Testis (tissue), 3 donors: ENCODE measurements around the gene GATA1. TPM values are rescaled to one million over a fixed set of nuclear protein-coding genes. Genes with fewer than 3 reads are reported as not detected.

ENCODE experiments used
- DNase-seq: peaks from one replicate; pipeline ENCODE4 v3.0.0-alpha.2; 2019
- H3K27ac ChIP-seq, 2 donors: fragments of 200-600 bp; sonication (generic); one replicate each; pipeline ENCODE4 v1.5.1; 2019
- H3K27me3 ChIP-seq: fragments of 200-600 bp; sonication (generic); one replicate; pipeline ENCODE4 v1.5.1; 2019
- H3K36me3 ChIP-seq: fragments of 200-600 bp; sonication (generic); one replicate; pipeline ENCODE4 v1.5.1; 2017; ENCODE audit warnings: low read depth; ENCODE audit errors: missing control alignments
- H3K4me1 ChIP-seq: fragments of 200-600 bp; sonication (generic); one replicate; pipeline ENCODE4 v1.5.1; 2019
- H3K4me3 ChIP-seq, 2 donors: fragments of 200-600 bp; sonication (generic); one replicate each; pipeline ENCODE4 v1.5.1; 2017 to 2019
- H3K9me3 ChIP-seq: fragments of 200-600 bp; sonication (generic); one replicate; pipeline ENCODE4 v1.5.1; 2017
- POLR2A ChIP-seq: fragments of 450-650 bp; IDR thresholded peaks from one replicate; pipeline ENCODE4 v1.6.1; 2017; ENCODE audit warnings: antibody characterized with exemption, mild to moderate bottlenecking, moderate library complexity
- WGBS, 2 donors: methylation state at CpG; one replicate each; pipeline ENCODE4 v1.1.5; 2018; 5-methylcytosine and 5-hydroxymethylcytosine counted together
- intact Hi-C: fragments of 100-400 bp; cut with DNase I; formaldehyde crosslinking; loops from one replicate; pipeline ENCODE4 v1.15.1; 2023; ENCODE audit warnings: low total_unique reads
- polyA plus RNA-seq: library from polyadenylated mRNA; stranded (reverse); fragments of 350-450 nt; fragmentation: Illumina TruSeq; extraction: RNeasy Lipid Tissue Mini Kit (QIAGEN cat#74804); gene quantifications from one replicate; pipeline ENCODE4 v1.2.3, GENCODE V29; 2014; ENCODE audit warnings: low read depth, low replicate concordance; ENCODE audit not compliant: insufficient read depth
- total RNA-seq, 2 donors: library from RNA; depleted of rRNA; stranded (reverse); fragments of >200 nt; gene quantifications; one replicate each; pipeline ENCODE4 v1.2.3, GENCODE V29; 2016
- TF ChIP-seq, protein P1 (sequence below), 3 experiments: fragments of 450-650 bp in 2 of 3; fragments of 200-600 bp in 1 of 3; sonication (generic) in 1 of 3; IDR thresholded peaks; one replicate each; pipeline ENCODE4 v1.5.1; 2016 to 2019; ENCODE audit warnings: antibody characterized with exemption in 3 of 3, mild to moderate bottlenecking in 2 of 3, moderate library complexity in 1 of 3

Gene GATA1
- total and polyA plus RNA-seq, 3 donors from 2014 or later = 0.24 to 1.3 TPM; not detected in 1

- no peak overlapping the region for H3K27ac ChIP-seq
- H3K36me3 ChIP-seq = no peaks in the 10 kb centered on the region
- intact Hi-C loops = no loop called here
- H3K9me3 ChIP-seq = no peaks in the 10 kb centered on the region
- no peak for DNase-seq
- H3K27me3 ChIP-seq = no peaks in the 10 kb centered on the region
- no peaks in the 10 kb centered on the region for H3K4me1 ChIP-seq
- TF ChIP-seq, protein P1, sequence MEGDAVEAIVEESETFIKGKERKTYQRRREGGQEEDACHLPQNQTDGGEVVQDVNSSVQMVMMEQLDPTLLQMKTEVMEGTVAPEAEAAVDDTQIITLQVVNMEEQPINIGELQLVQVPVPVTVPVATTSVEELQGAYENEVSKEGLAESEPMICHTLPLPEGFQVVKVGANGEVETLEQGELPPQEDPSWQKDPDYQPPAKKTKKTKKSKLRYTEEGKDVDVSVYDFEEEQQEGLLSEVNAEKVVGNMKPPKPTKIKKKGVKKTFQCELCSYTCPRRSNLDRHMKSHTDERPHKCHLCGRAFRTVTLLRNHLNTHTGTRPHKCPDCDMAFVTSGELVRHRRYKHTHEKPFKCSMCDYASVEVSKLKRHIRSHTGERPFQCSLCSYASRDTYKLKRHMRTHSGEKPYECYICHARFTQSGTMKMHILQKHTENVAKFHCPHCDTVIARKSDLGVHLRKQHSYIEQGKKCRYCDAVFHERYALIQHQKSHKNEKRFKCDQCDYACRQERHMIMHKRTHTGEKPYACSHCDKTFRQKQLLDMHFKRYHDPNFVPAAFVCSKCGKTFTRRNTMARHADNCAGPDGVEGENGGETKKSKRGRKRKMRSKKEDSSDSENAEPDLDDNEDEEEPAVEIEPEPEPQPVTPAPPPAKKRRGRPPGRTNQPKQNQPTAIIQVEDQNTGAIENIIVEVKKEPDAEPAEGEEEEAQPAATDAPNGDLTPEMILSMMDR (IDR thresholded peaks at IDR 0.05) = no peak
- TF ChIP-seq POLR2A = no peak
- WGBS, 2 donors = 73 to 88% methylated on average over 6 of the region's 6 CpGs
- no peak overlapping the region for H3K4me3 ChIP-seq
Observed at GRCh38 chrX:48786825-48787504, 575 bp downstream of the GATA1 start.

GRCh38 chrX:48787505-48788443 is 1.4 kb downstream of the GATA1 start:
- no peaks in the 10 kb centered on the region for H3K36me3 ChIP-seq
- H3K4me3 ChIP-seq = no peak overlapping the region
- no peaks in the 10 kb centered on the region for H3K4me1 ChIP-seq
- no peaks in the 10 kb centered on the region for H3K9me3 ChIP-seq
- WGBS, 2 donors = 60 to 62% methylated on average over 11 to 12 of the region's 17 CpGs
- no peaks in the 10 kb centered on the region for H3K27me3 ChIP-seq
- H3K27ac ChIP-seq = no peak overlapping the region
- TF ChIP-seq, protein P1 (IDR thresholded peaks at IDR 0.05) = no peak
- TF ChIP-seq POLR2A = no peak
- no peak for DNase-seq
- intact Hi-C loops = no loop called here

DNA sequence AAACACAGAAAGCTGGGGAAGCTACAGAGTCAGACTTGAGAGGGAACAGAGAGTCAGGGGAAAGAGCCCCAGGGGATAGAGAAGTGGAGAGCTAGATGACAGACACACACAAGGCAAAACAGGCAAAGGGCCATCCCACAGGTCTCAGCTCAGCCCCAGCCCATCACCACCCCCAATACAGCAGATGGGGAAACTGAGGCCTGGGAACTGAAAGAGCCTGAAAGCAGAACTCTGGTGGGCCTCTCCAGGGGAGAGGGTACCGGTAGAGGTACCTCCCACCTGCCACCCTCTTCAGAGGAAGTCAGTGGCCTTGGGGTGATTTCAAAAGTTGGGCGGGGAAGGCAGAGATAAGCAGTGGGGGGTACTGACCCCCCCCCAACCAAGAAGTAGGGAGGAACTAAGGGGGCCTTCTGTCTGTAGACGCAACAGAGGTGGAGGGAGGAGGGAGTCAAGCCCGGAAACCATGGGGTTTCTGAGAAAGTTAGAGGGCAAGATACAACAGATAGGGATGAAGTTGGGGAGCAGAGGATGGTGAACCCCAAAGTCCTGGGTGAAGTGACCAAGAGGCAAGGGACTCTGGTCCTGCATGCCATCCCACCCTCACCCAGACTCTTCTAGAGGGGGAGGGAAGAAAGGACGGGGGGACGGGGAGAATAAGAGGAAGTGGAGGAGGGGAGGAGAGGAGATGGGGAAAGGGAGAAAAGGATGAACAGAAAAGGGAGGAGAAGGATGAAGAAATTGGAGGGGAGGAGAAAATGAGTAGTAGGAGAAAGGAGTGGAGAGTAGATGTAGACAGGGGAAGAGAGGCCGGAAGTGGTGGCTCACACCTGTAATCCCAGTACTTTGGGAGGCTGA is 3.2 kb downstream of the GATA1 start:
- TF ChIP-seq POLR2A = no peak
- TF ChIP-seq, protein P1 (IDR thresholded peaks at IDR 0.05) = no peak
- no peak for DNase-seq
- intact Hi-C loops = no loop called here
- Histone ChIP-seq H3K27me3 (no peaks in the 10 kb centered on the region), H3K27ac (no peak overlapping the region), H3K9me3 (no peaks in the 10 kb centered on the region), H3K4me1 (no peaks in the 10 kb centered on the region), H3K4me3 (no peak overlapping the region), H3K36me3 (no peaks in the 10 kb centered on the region)
- 60 to 65% methylated on average over 5 to 7 of the region's 7 CpGs for WGBS, 2 donors

DNA sequence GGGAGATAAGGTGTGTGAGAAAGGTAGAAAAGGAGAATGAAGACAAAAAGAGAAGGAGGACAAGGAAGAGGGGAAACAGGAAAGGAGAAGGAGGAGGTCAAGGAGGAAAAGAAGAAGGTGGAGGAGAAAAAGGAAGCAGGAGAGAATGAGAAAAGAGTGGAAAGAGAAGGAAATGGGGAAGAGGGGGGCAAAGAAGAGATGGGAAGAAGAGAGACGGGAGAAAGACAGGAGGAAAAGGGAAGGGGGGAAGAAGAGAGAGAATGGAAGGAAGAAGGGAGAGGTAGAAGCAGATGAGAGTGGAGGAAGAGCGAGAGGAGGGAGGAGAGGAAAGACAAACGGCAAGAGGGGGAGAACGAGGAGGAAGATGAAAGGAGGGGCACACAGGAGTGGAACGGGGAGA is 4.1 kb downstream of the GATA1 start:
- no peaks in the 10 kb centered on the region for H3K9me3 ChIP-seq
- no peaks in the 10 kb centered on the region for H3K4me1 ChIP-seq
- intact Hi-C loops = no loop called here
- no peak for TF ChIP-seq POLR2A
- TF ChIP-seq, protein P1 (IDR thresholded peaks at IDR 0.05) = no peak
- no peaks in the 10 kb centered on the region for H3K27me3 ChIP-seq
- H3K36me3 ChIP-seq = no peaks in the 10 kb centered on the region
- no peak overlapping the region for H3K4me3 ChIP-seq
- no peak overlapping the region for H3K27ac ChIP-seq
- DNase-seq = no peak
- 61 to 71% methylated on average over 5 of the region's 5 CpGs for WGBS, 2 donors
